ENCODE measurements around the gene LRSAM1.
"Not testable (repeated sequence)": the region's sequence is repeated elsewhere in the genome, so short reads cannot be mapped to it uniquely, and the experiment has no call there.

Gene LRSAM1

DNA sequence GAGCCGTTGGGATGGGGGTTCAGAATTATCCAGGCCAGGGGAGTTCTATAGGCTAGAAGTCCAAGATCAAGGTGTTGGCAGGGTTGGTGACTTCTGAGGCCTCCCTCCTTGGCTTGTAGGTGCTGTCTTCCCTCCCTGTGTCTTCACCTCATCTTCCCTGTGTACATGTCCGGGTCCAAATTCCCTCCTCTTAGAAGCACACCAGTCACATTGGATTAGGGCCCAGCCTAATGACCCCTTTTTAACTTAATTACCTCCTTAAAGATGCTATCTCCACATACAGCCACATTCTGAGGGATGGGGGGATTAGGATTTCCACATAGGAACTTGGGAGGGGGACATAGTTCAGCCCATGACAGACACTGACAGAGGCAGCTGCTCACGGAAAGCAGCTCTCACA, 12.1 kb downstream of the LRSAM1 start:
- no peak for DNase-seq

DNA sequence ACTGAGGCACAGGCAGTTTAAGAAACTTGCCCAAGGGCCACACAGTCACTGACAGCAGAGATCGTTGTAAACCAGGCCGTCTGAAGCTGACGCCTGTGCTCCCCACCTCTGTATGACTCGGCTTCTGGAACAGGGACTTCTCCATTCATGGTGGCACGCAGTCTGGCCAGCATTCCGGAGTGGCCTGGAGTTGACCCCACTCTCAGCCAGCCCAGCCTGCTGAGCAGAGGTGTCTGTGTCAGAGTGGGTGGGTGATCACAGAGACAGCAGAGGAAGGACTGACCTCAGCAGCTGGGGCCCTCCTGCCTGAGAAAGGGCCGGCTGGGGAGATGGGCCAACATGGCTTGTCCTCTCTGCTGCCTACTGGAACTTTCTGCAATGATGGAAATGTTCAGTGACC, 12.6 kb downstream of the LRSAM1 start:
- no peak for DNase-seq

DNA sequence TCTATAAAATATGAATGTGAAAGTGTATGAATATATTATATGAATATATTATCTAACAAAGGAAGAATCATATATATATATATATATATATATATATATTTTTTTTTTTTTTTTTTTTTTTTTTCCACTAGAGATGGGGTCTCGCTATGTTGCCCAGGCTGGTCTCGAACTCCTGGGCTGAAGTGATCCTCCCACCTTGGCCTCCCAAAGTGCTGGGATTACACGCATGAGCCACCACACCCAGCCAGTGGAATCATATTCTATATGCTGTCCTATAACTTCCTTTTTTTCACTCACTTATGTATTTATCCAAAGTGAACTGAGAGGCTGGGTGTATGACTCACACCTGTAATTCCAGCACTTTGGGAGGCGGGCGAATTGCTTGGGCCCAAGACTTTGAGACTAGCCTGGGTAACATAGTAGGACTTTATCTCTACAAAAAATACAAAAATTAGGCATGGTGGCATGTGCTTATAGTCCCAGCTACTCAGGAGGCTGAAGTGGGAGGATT, 15.2 kb downstream of the LRSAM1 start:
- not testable (repeated sequence) for DNase-seq

DNA sequence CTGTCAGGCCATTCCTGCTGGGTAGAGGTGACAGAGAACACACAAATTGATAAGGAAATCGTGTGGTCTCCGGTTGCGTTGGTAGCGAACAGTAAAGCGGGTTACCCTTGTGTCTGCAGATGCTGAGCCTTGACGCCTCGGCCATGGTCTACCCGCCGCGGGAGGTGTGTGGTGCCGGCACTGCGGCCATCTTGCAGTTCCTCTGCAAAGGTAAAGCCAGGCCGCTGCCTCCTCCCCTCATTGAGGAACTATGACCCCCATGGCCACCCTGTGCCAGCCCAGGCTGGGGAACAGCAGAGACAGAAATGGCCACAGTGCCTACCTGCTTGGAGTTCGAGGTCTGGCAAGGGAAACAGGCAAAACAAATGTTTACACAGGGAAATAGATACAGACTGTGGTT, 16.3 kb downstream of the LRSAM1 start:
- no peak for DNase-seq

DNA sequence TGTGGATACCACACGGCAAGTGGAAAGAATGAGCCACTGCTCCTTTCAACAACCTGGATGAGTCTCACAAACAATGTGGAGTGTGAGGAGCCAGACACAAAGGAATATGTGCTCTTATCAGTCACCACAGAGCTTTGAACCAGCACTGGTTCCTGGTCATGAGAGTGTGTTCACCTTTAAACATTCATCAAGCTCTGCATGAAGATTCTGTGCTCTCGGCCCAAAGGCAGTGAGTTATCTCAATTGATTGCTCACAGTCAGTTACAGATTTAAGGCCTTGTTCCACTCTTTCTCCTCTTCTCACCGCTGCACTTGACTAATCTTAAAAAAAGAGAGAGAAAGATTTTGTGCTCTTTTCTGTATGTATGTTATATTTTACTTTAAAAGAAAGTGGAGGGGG, 19.4 kb downstream of the LRSAM1 start:
- DNase-seq, result no peak

DNA sequence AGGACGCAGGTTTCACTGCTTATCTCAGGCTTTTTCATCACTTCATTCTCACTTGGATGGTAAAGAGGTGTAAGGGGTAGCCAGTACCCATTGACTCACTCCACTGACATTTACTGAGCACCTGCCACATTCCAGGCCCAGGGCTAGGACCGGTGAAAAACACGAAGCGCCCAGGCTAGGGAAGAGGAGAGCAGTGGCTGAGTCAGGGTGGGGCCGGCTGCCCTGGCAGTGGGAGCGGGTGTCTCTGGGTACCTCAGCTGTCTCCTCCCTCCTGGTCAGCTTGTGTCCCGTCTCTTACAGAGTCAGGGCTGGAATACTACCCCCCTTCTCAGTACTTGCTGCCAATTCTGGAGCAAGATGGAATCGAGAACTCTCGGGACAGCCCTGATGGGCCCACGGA, 22.2 kb downstream of the LRSAM1 start:
- no peak for DNase-seq

DNA sequence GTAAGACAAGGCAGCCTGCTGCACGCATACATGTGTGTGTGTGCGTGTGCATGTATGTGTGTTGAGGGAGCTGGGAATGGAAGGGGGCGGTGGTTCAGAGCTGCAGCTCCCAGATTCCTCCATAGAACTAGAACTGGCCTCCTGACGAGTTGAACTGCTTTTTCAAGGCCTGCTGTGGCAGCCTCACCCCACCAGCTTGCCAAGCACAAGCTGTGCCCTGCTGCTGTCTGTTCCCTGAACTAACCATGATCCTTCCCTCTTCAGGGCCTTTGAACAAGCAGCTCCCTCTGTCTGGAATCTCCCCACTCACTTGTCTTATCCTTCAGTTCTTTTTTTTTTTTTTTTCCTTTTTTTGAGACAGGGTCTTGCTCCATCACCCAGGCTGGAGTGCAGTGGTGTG, 22.6 kb downstream of the LRSAM1 start:
- DNase-seq, result no peak

DNA sequence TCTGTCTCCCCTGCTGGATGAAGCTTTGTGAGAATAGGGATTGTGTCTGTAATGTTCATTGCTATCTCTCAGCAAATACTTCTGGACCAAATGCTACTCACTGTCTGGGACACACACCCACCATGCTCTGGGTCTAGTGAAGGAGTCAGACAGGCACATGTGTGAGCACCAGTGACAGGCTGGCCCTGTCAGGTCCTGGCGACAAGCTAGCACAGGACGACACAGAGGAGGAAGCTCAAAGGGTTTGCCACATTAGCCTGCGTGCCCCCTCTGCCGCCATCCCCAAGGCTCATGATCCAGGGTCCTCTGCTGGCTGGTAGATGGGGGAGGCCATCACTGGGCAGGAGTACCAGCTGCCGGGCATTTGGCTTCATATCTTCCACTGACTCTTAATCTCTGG, 23.3 kb downstream of the LRSAM1 start:
- DNase-seq, result no peak

DNA sequence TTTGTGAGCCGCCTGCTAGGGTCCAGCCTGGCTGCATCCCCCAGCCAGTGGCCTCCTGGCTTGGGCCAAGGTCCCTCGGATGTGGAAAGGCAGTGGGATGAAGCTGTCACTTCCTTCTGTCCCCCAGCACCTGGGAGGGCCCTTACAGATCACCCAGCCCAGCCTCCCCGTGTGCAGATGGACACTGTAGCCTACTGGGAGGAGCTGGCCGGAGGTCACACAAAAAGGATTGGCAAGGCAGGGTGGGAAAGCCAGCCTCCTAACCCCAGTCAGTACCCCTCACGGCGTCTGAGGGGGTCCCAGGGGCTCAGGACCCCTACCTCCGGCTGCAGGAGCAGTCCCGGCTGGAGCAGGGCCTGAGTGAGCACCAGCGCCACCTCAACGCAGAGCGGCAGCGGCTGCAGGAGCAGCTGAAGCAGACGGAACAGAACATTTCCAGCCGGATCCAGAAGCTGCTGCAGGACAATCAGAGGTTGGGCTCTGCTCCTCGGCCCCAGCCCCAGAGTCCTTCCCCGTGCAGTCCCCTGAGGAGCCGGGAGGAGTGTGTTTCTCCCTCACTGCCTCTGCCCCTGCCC, 28.3 kb downstream of the LRSAM1 start:
- DNase-seq, result no peak

DNA sequence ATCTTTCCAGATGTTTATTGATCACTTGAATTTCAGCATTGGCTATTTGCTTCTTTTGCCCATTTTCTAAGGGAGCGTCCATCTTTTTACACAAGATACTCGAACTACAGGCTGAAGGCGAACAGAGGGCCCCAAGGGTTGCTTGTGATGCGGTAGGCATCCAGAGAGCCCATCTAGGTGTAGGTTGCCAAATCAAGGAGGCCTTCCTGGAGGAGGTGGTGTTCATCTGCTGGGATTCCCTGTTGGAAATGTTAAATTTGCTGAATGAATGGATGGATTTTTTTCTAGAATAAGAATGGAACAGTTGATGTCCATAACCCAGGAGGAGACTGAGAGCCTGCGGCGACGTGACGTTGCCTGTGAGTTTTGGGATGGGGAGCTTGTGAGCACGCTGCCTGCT, 31.4 kb downstream of the LRSAM1 start:
- no peak for DNase-seq

DNA sequence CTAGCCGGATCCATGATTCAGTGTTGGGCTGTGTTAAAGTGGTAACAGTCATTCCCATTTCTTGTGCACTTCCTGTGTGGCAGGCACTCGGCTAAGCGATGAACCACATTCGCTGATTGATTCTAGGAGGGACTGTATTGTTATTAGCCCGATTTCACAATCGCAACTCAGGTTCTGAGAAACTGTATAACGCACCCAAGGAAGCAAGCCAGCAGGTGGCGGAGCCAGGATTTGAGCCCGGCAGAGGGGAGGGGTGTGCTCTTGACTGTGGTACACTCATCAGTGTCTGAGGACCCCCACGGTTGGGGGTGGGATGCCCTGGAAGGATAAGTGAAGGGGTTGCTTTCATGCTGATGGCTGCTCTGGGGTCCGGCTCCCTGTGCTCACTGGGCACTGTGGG, 34.7 kb downstream of the LRSAM1 start:
- no peak for DNase-seq

DNA sequence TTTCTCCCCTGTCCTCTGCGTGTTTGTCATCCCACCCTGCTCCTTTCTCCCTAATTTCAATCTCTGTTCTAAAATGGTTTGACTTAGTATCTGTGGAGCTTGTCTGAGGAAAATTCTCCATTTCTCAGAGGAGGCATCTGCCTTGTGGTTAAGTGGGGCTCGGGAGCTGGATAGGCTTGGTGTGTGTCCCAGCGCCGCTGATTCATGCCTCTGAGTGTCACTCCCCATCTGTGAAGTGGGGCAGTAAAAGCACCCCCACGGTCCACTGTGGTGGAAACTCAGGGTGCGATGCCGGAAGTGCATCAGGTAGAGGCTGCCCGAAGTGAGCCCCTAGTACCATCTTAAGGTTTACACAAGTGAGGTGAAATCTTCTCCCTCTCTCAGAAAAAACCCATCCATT, 37.6 kb downstream of the LRSAM1 start:
- DNase-seq, result no peak

DNA sequence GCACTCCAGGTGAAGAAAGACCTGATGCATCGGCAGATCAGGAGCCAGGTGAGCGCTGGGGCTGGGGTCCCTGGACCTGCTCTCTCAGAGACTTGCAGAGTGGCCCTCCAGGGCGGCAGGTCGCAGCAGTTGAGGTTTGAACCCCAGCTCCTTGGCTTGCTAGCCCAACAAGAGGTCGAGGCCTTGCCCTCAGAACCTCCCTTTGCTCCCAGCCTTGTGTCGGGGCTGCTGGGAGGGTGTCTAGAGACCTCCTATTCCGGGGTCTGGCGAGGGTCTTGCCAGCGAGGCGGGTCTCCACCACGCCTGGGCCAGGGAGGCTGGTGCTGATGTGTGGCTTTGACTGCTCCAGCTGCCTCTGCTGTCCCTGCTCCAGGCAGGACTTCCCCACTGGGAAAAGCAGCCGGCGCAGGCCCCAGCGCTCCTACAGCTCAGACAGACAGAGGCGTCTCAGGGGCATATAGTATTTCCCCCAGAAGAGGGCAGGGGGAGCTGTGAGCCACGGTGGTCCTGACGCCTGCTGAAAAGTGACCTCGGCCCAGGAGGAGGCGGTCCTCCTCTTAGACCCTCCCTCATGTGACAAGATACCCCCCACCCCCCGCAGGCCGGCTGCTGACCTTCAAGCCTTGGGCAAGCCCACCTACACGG, 38.3 kb downstream of the LRSAM1 start:
- DNase-seq, result no peak

DNA sequence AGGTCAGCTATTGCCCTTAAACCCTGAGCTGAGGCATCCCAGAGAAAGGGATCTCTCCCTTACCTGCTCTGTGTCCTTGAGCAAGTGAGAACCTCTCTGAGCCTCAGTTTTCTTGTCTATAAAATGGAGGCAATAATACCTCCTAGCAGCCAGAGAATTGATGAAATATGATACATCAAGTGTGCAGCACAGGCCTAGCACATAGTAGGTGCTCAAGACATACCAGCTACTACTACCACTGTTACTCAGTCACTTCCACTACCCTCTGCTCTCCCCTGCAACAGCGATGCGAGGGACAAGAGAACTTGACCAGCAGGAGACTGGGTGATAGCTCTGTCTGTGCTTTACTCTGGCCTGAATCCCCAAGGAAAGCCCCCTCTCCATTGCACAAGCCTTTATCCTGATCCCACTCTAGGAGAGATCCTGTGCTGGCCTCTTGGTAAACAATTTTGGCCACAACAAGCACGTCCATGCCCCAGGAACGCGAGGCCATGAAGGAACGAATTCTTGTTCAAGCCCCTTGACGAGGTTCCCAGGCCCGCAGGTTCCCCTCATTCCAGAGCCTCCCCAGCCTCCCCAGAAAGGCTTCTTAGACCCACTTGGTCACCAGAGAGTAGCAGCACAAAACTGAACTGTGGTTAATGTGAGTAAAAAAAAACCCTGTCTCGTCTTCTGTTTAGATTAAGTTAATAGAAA, 39.4 kb downstream of the LRSAM1 start:
- DNase-seq, result no peak

DNA sequence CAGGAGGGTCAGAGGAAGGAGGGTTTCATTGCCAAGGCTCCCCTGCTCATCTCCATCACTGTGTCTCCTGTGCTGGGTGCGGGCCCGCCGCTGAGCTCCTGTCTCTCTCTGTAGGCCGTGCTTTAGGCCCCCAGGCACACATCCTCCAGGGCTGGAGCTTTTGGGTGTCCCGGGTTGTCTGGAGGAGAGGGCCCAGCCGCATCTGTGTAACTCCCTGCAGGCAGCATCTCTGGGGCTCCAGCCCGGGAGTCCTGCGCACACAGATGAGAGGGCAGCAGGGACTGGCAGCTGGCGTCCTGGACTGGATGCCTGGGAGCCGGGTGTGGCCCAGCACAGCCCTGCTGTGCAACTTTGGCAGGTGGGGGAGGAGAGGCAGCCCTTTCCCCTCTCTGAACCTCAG, 40.2 kb downstream of the LRSAM1 start:
- DNase-seq, result no peak

DNA sequence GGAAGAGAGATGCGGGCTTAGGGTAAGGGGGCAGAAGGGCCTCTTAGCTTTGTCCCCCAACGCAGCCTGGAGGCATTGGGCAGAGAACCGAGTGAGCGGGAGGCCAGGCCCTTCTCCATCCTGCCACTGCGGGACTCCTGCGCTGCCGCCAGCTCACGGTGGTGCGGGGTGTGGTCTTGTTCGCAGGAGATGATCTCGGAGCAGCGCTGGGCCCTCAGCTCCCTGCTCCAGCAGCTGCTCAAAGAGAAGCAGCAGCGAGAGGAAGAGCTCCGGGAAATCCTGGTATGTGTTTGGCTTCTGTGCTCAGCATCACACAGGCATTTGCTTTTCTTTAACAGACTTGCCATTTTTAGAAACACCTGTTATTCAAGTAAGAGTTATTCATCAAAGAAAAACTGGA, 41.3 kb downstream of the LRSAM1 start:
- DNase-seq, result no peak

DNA sequence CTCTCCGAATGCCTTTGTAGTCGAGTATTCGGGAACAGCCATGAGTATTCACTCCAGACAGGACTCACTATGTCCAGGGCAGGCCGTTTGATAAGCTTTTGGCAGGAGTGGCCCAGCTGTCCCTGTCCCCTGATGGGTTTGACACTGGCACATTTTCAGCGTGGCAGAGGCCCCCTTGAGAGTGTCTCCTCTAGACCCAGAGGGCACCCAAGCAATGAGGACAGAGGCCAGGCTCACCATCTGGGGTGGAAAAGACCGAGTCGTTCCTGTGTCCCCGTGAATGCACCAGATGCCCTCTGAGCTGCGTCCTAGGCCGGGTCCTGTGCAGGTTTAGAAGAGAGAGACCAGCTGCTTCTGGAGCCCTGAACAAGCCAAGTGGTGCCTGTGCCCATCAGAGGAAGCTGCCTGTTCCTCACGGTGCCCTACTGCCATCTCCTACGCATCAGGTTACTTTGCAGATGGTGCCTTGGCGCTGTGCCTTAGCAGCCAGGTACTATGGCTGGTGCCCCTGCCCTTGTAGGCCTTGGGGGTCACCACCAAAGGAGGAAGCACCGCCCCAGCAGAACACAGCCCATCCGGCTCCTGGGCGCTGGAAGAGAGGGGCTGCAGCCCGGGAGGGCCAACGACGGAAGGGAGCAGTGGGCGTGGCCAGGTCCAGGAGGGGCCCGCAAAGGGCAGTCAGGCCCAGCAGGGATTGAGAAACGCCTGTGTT, 42.4 kb downstream of the LRSAM1 start:
- DNase-seq, result no peak

DNA sequence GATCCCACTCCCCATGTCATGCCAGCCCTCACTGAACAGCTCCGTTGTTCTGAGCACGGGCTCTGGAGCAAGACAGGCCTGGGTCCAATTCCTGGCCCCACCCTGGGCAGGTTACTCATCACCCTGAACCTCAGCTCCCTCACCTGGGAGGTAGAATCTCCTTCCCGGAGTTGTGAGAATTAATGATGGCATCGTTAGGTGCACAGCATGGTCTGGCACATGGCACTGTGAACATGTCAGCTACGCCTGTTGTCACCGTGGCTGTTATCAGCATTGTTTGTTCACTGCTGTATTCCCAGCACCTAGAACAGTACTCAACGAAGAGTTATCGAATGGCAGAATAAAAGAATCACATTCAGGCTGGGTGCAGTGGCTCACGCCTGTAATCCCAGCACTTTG, 43.0 kb downstream of the LRSAM1 start:
- DNase-seq, result no peak

DNA sequence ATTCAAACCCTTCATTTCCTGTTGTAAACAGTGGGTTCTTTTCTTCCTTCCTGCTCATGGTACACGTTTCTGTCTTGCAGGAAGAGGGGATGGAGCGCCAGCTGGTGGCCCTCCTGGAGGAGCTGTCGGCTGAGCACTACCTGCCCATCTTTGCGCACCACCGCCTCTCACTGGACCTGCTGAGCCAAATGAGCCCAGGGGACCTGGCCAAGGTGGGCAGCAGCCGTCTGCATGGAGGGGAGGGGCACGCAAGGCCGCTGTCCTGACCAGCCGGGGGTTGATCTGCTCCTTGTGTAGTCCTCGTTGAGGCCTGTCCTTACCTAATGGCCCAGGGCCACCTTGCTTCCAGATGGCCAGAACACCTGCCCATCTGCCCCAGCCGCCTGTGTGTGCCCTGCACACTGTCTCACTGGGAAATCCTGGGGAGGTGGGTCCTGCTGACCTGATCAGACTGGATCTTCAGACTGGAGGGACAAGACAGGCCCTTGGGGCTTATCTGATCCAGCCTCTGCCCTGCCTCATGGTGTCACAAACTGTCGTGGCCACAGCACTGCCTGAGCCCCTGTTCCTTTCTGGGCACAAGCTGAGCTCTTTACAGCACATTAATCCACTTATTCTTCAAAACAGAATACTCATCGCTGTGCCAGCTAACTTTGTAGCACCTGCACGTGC, 44.7 kb downstream of the LRSAM1 start:
- DNase-seq, result no peak

DNA sequence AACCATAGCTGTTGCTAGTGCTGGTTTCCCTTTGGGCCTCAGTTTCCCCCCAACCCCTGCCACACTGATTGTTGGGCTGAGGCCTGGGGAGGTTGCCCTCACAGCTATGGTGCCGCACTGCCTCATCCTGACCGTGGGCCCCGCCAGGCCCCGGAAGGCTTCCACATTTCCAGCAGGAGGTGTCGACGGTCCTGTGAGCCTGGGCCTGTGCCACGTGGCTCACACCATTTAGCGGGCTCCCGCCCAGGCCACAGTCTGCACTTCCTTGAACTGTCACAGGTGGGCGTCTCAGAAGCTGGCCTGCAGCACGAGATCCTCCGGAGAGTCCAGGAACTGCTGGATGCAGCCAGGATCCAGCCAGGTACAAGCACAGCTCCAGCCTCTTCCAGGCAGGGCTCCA, 45.7 kb downstream of the LRSAM1 start:
- DNase-seq, result no peak

DNA sequence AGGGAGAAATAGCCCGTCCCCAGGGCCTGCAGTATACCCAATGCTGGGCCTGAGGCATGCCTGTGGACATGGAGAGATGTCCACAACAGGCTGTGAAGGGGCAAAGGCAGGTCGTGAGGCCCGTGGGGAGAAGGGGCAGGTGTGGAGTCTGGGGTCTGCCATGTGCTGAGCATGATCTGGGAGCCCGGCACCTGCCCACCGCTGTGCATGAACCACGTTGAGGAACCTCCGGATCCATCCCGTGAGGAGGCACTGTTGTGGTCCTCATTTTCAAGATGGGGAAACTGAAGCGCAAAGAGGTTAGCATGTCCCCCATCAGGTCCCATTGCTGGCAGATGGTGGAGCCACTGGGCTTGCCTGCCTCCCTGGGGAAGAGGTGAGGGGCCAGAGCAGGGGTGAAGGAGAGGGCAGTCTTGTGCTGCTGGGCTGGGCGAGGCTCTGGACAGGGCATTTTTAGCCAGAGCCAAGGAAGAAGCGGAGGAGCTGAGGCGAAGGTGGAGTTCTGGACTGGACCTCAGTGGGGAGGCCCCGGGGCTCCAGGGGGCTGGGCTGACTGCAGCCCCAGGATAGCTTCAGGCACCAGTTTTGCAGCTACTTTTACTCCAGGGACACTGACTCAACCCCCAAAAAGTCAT, 46.5 kb downstream of the LRSAM1 start:
- no peak for DNase-seq

DNA sequence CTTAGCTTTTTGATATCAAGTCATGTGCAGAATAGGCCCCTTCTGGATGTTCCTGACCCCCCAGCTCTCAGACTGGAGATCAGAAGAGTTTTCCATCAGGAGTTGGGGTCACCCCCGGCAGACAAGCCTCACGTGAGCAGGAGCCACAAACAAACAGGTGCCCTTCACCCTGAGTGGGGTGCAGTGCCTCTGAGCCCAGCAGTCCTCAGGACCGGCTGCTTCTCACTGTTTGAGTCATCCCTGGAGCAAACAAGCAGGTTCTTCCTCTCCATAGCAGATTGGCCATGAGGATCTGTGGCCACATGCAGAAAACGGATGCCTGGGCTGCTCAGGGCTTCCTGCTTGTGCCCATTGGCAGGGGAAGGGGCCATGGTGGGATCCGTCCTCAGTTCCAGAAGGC, 47.0 kb downstream of the LRSAM1 start:
- no peak for DNase-seq

DNA sequence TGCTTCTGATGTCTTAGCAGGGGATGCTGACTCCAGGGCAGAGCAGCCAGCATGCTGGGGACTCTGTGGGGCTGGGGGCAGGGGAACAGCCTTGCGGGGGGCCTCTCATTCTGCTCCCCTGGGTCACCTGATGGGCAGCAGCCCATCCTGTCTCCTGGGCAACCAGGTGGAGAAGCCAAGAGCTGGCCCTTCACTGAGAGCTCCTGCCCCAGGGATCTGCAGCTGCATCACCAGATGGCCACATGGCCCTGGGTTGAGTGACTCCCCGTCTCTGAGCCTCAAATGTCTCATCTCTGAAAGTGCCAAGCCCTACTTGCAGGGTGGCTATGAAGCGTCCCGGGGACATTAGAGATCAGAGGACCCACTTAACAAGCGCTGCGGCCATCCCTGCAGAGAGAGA, 49.1 kb downstream of the LRSAM1 start:
- no peak for DNase-seq

Measured in stimulated activated CD4-positive, alpha-beta T cell treated with anti-CD3 and anti-CD28 coated beads, Interleukin-15, amount 100 ng/mL, for 24 hours (primary cell).